ENCODE data around the gene SHTN1.

Gene SHTN1

GRCh38 chr10:116997015-116997414 is 8.0 kb downstream of the SHTN1 start:
- TF ChIP-seq, protein P1, sequence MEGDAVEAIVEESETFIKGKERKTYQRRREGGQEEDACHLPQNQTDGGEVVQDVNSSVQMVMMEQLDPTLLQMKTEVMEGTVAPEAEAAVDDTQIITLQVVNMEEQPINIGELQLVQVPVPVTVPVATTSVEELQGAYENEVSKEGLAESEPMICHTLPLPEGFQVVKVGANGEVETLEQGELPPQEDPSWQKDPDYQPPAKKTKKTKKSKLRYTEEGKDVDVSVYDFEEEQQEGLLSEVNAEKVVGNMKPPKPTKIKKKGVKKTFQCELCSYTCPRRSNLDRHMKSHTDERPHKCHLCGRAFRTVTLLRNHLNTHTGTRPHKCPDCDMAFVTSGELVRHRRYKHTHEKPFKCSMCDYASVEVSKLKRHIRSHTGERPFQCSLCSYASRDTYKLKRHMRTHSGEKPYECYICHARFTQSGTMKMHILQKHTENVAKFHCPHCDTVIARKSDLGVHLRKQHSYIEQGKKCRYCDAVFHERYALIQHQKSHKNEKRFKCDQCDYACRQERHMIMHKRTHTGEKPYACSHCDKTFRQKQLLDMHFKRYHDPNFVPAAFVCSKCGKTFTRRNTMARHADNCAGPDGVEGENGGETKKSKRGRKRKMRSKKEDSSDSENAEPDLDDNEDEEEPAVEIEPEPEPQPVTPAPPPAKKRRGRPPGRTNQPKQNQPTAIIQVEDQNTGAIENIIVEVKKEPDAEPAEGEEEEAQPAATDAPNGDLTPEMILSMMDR (conservative IDR thresholded peaks at IDR 0.05; ENCODE audit: low read length), result no peak
- no peak for DNase-seq (ENCODE audit: low read depth)
- no peak overlapping the region for H3K4me3 ChIP-seq (ENCODE audit: low read length)

DNA sequence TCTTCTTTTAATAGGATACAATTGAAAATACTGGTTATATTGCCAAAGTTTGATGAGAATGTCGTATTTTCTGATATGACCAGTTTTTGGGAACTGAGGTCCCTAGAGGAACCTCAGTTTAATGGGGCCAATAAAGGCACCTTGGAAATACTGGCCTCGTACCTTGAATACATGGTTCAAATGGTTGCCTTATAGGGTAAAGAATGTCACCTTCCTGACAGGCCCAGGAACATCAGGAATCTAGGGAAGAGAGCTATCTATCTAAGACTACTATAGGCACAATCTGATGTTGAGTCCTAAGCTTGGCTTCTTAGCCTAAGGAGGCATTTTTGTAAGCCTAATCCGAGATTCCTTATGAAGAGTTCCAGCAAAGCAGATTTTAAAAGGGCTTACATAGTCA is 9.3 kb downstream of the SHTN1 start:
- TF ChIP-seq, protein P1 (conservative IDR thresholded peaks at IDR 0.05; ENCODE audit: low read length), result no peak
- H3K4me3 ChIP-seq (ENCODE audit: low read length), result no peak overlapping the region
- no peak for DNase-seq (ENCODE audit: low read depth)

DNA sequence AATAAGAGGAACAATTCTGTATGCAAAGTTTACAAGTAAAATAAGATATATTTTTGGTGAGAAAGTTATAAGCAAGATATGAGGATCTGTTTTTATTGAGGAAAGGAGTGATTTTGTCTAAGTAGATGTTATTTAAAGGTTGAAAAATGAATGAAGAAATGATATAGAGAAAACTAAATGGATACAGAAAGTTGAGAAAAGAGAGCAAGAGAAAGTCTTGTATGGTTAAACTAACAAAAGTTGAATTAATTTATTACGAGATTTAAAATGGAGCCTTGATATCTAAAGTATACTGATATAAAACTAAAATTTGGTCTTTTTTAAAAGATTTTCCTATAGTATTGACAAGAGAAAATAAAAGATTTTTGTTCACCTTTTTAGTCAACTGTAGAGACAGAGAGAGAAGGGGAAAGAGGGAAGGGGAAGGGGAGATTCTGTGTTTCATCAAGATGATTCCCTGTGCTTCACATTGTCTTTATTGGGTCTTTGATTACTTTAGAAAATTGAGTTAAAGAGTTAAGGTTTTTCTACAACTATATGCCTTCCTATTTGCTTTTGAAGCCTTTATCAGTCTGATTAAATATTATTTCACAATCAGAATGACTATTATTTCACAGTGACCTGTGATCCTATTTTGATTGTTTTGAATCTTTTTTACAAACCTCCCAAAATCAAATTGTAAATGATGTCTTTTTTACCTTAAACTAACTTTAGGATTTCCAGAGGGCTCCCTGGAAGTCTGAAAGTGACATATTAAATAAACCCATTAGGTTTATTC is 10.7 kb downstream of the SHTN1 start:
- H3K4me3 ChIP-seq (ENCODE audit: low read length), result no peak overlapping the region
- DNase-seq (ENCODE audit: low read depth), result no peak
- TF ChIP-seq, protein P1 (conservative IDR thresholded peaks at IDR 0.05; ENCODE audit: low read length), result no peak

DNA sequence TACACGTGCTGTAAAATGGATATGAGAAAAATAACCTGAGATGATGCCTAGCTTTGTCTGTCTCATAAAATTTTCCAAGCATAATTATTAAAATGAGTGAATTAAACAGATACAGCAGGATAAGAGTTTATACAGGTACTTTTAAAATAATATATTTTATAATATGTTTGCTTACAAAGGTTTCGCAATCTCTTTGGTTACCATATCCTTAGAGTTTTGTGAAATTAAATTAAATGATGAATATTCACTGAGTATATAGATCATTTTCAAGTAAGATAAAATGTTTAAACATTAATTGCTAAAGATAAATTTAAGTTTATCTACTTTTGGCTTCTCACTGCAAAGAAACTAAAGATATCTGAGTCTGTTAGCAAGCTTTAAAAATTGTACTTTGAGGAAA is 11.4 kb downstream of the SHTN1 start:
- no peak for DNase-seq (ENCODE audit: low read depth)
- no peak overlapping the region for H3K4me3 ChIP-seq (ENCODE audit: low read length)
- TF ChIP-seq, protein P1 (conservative IDR thresholded peaks at IDR 0.05; ENCODE audit: low read length), result no peak

- TF ChIP-seq, protein P1 (conservative IDR thresholded peaks at IDR 0.05; ENCODE audit: low read length), result no peak
- DNase-seq (ENCODE audit: low read depth), result no peak
- no peak overlapping the region for H3K4me3 ChIP-seq (ENCODE audit: low read length)
Measured at GRCh38 chr10:116992183-116992582, 12.8 kb downstream of the SHTN1 start.

DNA sequence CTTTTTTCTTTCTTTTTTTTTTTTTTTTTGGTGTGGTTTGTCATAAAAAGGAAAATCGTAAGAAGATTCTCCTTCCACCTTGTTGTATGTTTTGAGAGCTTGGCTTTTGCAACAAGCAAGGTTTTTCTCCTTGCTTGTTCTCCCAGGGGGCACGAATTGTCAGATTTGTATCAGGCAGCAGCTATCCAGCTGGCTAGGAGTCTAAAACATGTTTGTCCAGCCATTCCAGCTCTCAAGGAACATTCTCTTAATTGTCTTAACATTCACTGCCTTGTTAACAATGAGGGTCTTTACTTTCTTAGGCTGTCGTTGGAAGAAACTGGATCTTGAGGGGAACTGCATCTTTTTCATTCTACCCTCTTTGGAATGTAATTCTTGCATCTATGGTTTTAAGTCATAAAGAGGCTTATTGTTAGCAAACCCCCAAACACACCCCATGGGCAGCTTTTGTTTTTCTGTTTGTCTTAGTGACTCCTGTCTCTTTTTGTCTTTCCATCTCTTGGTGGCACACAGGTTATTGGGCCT is 14.6 kb downstream of the SHTN1 start:
- TF ChIP-seq, protein P1 (conservative IDR thresholded peaks at IDR 0.05; ENCODE audit: low read length), result no peak
- no peak for DNase-seq (ENCODE audit: low read depth)
- no peak overlapping the region for H3K4me3 ChIP-seq (ENCODE audit: low read length)

GRCh38 chr10:116989439-116989838 is 15.5 kb downstream of the SHTN1 start:
- no peak for DNase-seq (ENCODE audit: low read depth)
- H3K4me3 ChIP-seq (ENCODE audit: low read length), result no peak overlapping the region
- TF ChIP-seq, protein P1 (conservative IDR thresholded peaks at IDR 0.05; ENCODE audit: low read length), result no peak
